HEK293 (cell line): ENCODE results near the gene FERMT2.

Source experiments
- CTCF ChIA-PET: fragments of 350-600 bp; formaldehyde crosslinking; extraction: SDS; loops from one replicate; lab custom pipeline; 2021; ENCODE audit warnings: antibody characterized with exemption; lab: Yijun Ruan, JAX
- POLR2A ChIA-PET: fragments of 300-600 bp; formaldehyde crosslinking; extraction: SDS; loops from one replicate; lab custom pipeline; 2020; ENCODE audit warnings: antibody characterized with exemption, inconsistent platforms; lab: Yijun Ruan, JAX
- H3K27ac ChIP-seq: fragments of 200-500 bp; sonication (Bioruptor generic); 2 replicates; pipeline ENCODE4 v1.5.1; 2014; ENCODE audit warnings: low read depth, low read length, control low read depth, inconsistent platforms; ENCODE audit errors: extremely low read depth
- H3K36me3 ChIP-seq, 2 experiments: fragments of 200-500 bp in 1 of 2; sonication (Bioruptor generic) in 1 of 2; 1 replicate in 1 of 2; 2 replicates in 1 of 2; pipeline ENCODE4 v1.5.1; 2014 to 2017; ENCODE audit warnings: inconsistent platforms in 2 of 2, low read length in 2 of 2; ENCODE audit not compliant: control insufficient read depth in 2 of 2, insufficient read depth in 1 of 2
- H3K4me1 ChIP-seq: fragments of 200-500 bp; sonication (Bioruptor generic); 2 replicates; pipeline ENCODE4 v1.5.1; 2014; ENCODE audit warnings: mild to moderate bottlenecking, low read length, inconsistent platforms; ENCODE audit not compliant: control insufficient read depth, insufficient read depth
- H3K4me3 ChIP-seq: 2 replicates; pipeline ENCODE4 v1.5.1; 2011; ENCODE audit warnings: low read depth, mild to moderate bottlenecking, control low read depth, low read length, moderate library complexity
- H3K9me3 ChIP-seq: fragments of 200-500 bp; sonication (Bioruptor generic); 2 replicates; pipeline ENCODE4 v1.5.1; 2014; ENCODE audit warnings: low read depth, low read length, inconsistent platforms; ENCODE audit not compliant: control insufficient read depth, insufficient read depth
- KLF8 ChIP-seq: fragments of 450-650 bp; formaldehyde crosslinking; IDR thresholded peaks from 2 replicates; pipeline ENCODE4 v1.5.1; 2016; ENCODE audit warnings: missing biosample characterization, missing genetic modification characterization
- SP2 ChIP-seq: fragments of 450-650 bp; formaldehyde crosslinking; IDR thresholded peaks from 2 replicates; pipeline ENCODE4 v1.5.1; 2016; ENCODE audit warnings: missing biosample characterization, missing genetic modification characterization
- ZBTB17 ChIP-seq: fragments of 450-650 bp; formaldehyde crosslinking; IDR thresholded peaks from 2 replicates; pipeline ENCODE4 v1.5.1; 2016; ENCODE audit warnings: missing biosample characterization, missing genetic modification characterization
- ZFP3 ChIP-seq: fragments of 450-650 bp; formaldehyde crosslinking; IDR thresholded peaks from 2 replicates; pipeline ENCODE4 v1.5.1; 2016; ENCODE audit warnings: low read depth, missing biosample characterization, missing genetic modification characterization
- ZNF10 ChIP-seq: fragments of 450-650 bp; formaldehyde crosslinking; IDR thresholded peaks from 2 replicates; pipeline ENCODE4 v1.5.1; 2017; ENCODE audit warnings: missing biosample characterization, missing genetic modification characterization
- ZNF16 ChIP-seq: fragments of 450-650 bp; formaldehyde crosslinking; IDR thresholded peaks from 2 replicates; pipeline ENCODE4 v1.5.1; 2016; ENCODE audit warnings: low read depth, missing biosample characterization, missing genetic modification characterization
- ZNF221 ChIP-seq: fragments of 450-650 bp; formaldehyde crosslinking; IDR thresholded peaks from 2 replicates; pipeline ENCODE4 v1.5.1; 2017; ENCODE audit warnings: missing biosample characterization, missing genetic modification characterization, borderline replicate concordance
- ZNF239 ChIP-seq: fragments of 450-650 bp; formaldehyde crosslinking; IDR thresholded peaks from 2 replicates; pipeline ENCODE4 v1.5.1; 2016; ENCODE audit warnings: missing biosample characterization, missing genetic modification characterization
- ZNF354C ChIP-seq: fragments of 450-650 bp; formaldehyde crosslinking; IDR thresholded peaks from 2 replicates; pipeline ENCODE4 v1.5.1; 2016; ENCODE audit warnings: missing biosample characterization, missing genetic modification characterization, low read depth, borderline replicate concordance
- ZNF37A ChIP-seq: fragments of 450-650 bp; IDR thresholded peaks from 2 replicates; pipeline ENCODE4 v1.5.1; 2018; ENCODE audit warnings: missing biosample characterization, missing genetic modification characterization
- ZNF510 ChIP-seq: fragments of 450-650 bp; formaldehyde crosslinking; IDR thresholded peaks from 2 replicates; pipeline ENCODE4 v1.5.1; 2018; ENCODE audit warnings: mild to moderate bottlenecking, missing genetic modification characterization, missing biosample characterization; ENCODE audit not compliant: insufficient replicate concordance
- ZNF549 ChIP-seq: fragments of 450-650 bp; IDR thresholded peaks from 2 replicates; pipeline ENCODE4 v1.5.1; 2018; ENCODE audit warnings: missing biosample characterization, missing genetic modification characterization, mild to moderate bottlenecking, inconsistent platforms, moderate library complexity
- ZNF660 ChIP-seq: fragments of 450-650 bp; IDR thresholded peaks from 2 replicates; pipeline ENCODE4 v1.5.1; 2018; ENCODE audit warnings: missing biosample characterization, mild to moderate bottlenecking, missing genetic modification characterization
- ZNF664 ChIP-seq: fragments of 450-650 bp; formaldehyde crosslinking; IDR thresholded peaks from 2 replicates; pipeline ENCODE4 v1.5.1; 2016; ENCODE audit warnings: missing biosample characterization, missing genetic modification characterization
- ZNF707 ChIP-seq: fragments of 450-650 bp; formaldehyde crosslinking; IDR thresholded peaks from 2 replicates; pipeline ENCODE4 v1.5.1; 2016; ENCODE audit warnings: missing biosample characterization, missing genetic modification characterization
- ZSCAN23 ChIP-seq: fragments of 450-650 bp; formaldehyde crosslinking; IDR thresholded peaks from 2 replicates; pipeline ENCODE4 v1.5.1; 2016; ENCODE audit warnings: missing biosample characterization, missing genetic modification characterization
- TF ChIP-seq, protein P1 (sequence below): fragments of 450-650 bp; IDR thresholded peaks from 2 replicates; pipeline ENCODE4 v1.5.1; 2018; ENCODE audit warnings: missing biosample characterization, missing genetic modification characterization
- TF ChIP-seq, protein P2 (sequence below): fragments of 450-650 bp; formaldehyde crosslinking; IDR thresholded peaks from 2 replicates; pipeline ENCODE4 v1.5.1; 2016; ENCODE audit warnings: missing biosample characterization, missing genetic modification characterization, borderline replicate concordance
- TF ChIP-seq, protein P3 (sequence below): fragments of 450-650 bp; formaldehyde crosslinking; IDR thresholded peaks from 2 replicates; pipeline ENCODE4 v1.5.1; 2016; ENCODE audit warnings: missing biosample characterization, missing genetic modification characterization, borderline replicate concordance
- TF ChIP-seq, protein P4 (sequence below): fragments of 450-650 bp; formaldehyde crosslinking; conservative IDR thresholded peaks from 2 replicates; pipeline ENCODE4 v1.5.1; 2016; ENCODE audit warnings: low read depth, missing biosample characterization, missing genetic modification characterization

The FERMT2 gene

DNA sequence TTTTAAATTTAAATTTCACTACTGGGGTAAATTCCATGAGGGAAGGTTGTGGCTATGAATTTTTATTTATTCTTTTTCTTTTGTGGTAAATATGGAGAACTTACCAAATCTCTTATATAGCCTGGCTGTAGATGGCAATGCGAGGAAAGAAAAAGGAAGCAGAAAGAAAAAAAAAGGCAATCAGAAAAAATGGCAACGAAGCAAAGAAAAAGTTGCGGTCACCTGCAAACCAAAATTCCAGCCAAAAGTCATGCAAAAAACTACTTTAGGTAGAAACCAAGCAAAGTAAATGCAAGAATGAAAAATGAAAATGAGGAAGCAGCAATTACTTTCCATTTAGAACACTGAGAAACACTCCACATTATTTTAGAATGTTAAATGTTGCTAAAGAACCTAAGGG, 89.9 kb downstream of the FERMT2 start:
- Histone ChIP-seq H3K9me3 (no peaks in the 10 kb centered on the region), H3K27ac (no peak overlapping the region), H3K4me1 (no peaks in the 10 kb centered on the region), H3K4me3 (no peak overlapping the region), H3K36me3 (peaks cover 37 to 53% of the 10 kb centered on the region in 2 experiments)
- TF ChIP-seq ZNF16 (tag by site-specific recombination) (no peak), ZSCAN23 (tag by site-specific recombination) (no peak), SP2 (tag by site-specific recombination) (no peak), ZNF510 (no peak), ZBTB17 (tag by site-specific recombination) (no peak), ZFP3 (tag by site-specific recombination) (no peak), ZNF354C (tag by site-specific recombination) (no peak), ZNF239 (no peak), KLF8 (tag by site-specific recombination) (no peak), ZNF37A (no peak), ZNF10 (tag by site-specific recombination) (no peak)
- TF ChIP-seq, protein P1, sequence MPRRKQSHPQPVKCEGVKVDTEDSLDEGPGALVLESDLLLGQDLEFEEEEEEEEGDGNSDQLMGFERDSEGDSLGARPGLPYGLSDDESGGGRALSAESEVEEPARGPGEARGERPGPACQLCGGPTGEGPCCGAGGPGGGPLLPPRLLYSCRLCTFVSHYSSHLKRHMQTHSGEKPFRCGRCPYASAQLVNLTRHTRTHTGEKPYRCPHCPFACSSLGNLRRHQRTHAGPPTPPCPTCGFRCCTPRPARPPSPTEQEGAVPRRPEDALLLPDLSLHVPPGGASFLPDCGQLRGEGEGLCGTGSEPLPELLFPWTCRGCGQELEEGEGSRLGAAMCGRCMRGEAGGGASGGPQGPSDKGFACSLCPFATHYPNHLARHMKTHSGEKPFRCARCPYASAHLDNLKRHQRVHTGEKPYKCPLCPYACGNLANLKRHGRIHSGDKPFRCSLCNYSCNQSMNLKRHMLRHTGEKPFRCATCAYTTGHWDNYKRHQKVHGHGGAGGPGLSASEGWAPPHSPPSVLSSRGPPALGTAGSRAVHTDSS: no peak
- TF ChIP-seq, protein P2, sequence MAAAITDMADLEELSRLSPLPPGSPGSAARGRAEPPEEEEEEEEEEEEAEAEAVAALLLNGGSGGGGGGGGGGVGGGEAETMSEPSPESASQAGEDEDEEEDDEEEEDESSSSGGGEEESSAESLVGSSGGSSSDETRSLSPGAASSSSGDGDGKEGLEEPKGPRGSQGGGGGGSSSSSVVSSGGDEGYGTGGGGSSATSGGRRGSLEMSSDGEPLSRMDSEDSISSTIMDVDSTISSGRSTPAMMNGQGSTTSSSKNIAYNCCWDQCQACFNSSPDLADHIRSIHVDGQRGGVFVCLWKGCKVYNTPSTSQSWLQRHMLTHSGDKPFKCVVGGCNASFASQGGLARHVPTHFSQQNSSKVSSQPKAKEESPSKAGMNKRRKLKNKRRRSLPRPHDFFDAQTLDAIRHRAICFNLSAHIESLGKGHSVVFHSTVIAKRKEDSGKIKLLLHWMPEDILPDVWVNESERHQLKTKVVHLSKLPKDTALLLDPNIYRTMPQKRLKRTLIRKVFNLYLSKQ (tag by site-specific recombination): no peak
- TF ChIP-seq, protein P3, sequence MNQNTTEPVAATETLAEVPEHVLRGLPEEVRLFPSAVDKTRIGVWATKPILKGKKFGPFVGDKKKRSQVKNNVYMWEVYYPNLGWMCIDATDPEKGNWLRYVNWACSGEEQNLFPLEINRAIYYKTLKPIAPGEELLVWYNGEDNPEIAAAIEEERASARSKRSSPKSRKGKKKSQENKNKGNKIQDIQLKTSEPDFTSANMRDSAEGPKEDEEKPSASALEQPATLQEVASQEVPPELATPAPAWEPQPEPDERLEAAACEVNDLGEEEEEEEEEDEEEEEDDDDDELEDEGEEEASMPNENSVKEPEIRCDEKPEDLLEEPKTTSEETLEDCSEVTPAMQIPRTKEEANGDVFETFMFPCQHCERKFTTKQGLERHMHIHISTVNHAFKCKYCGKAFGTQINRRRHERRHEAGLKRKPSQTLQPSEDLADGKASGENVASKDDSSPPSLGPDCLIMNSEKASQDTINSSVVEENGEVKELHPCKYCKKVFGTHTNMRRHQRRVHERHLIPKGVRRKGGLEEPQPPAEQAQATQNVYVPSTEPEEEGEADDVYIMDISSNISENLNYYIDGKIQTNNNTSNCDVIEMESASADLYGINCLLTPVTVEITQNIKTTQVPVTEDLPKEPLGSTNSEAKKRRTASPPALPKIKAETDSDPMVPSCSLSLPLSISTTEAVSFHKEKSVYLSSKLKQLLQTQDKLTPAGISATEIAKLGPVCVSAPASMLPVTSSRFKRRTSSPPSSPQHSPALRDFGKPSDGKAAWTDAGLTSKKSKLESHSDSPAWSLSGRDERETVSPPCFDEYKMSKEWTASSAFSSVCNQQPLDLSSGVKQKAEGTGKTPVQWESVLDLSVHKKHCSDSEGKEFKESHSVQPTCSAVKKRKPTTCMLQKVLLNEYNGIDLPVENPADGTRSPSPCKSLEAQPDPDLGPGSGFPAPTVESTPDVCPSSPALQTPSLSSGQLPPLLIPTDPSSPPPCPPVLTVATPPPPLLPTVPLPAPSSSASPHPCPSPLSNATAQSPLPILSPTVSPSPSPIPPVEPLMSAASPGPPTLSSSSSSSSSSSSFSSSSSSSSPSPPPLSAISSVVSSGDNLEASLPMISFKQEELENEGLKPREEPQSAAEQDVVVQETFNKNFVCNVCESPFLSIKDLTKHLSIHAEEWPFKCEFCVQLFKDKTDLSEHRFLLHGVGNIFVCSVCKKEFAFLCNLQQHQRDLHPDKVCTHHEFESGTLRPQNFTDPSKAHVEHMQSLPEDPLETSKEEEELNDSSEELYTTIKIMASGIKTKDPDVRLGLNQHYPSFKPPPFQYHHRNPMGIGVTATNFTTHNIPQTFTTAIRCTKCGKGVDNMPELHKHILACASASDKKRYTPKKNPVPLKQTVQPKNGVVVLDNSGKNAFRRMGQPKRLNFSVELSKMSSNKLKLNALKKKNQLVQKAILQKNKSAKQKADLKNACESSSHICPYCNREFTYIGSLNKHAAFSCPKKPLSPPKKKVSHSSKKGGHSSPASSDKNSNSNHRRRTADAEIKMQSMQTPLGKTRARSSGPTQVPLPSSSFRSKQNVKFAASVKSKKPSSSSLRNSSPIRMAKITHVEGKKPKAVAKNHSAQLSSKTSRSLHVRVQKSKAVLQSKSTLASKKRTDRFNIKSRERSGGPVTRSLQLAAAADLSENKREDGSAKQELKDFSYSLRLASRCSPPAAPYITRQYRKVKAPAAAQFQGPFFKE (tag by site-specific recombination): no peak
- POLR2A ChIA-PET: no interaction called here
- CTCF ChIA-PET: no interaction called here

DNA sequence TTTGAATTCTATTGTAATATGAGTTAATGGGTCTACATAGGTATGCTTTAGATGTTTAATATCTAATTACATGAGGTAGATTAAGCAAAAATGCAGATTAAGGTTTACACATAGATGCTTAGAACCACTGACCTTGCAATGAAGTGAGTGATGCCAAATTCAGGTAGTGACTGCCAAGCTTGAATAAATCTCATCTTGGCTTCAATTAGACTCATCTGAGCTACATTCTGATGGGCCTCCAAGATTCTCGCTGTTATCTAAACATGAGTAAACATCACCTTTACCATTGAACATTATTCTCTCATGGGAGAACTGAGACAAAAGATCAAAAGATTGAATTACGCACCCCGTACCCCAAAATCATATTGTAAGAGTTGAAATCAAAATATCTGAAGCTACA, 90.6 kb downstream of the FERMT2 start:
- no peaks in the 10 kb centered on the region for H3K4me1 ChIP-seq
- H3K36me3 ChIP-seq: peaks cover 37 to 50% of the 10 kb centered on the region in 2 experiments
- TF ChIP-seq ZNF549 (tag by site-specific recombination): no peak
- TF ChIP-seq, protein P4, sequence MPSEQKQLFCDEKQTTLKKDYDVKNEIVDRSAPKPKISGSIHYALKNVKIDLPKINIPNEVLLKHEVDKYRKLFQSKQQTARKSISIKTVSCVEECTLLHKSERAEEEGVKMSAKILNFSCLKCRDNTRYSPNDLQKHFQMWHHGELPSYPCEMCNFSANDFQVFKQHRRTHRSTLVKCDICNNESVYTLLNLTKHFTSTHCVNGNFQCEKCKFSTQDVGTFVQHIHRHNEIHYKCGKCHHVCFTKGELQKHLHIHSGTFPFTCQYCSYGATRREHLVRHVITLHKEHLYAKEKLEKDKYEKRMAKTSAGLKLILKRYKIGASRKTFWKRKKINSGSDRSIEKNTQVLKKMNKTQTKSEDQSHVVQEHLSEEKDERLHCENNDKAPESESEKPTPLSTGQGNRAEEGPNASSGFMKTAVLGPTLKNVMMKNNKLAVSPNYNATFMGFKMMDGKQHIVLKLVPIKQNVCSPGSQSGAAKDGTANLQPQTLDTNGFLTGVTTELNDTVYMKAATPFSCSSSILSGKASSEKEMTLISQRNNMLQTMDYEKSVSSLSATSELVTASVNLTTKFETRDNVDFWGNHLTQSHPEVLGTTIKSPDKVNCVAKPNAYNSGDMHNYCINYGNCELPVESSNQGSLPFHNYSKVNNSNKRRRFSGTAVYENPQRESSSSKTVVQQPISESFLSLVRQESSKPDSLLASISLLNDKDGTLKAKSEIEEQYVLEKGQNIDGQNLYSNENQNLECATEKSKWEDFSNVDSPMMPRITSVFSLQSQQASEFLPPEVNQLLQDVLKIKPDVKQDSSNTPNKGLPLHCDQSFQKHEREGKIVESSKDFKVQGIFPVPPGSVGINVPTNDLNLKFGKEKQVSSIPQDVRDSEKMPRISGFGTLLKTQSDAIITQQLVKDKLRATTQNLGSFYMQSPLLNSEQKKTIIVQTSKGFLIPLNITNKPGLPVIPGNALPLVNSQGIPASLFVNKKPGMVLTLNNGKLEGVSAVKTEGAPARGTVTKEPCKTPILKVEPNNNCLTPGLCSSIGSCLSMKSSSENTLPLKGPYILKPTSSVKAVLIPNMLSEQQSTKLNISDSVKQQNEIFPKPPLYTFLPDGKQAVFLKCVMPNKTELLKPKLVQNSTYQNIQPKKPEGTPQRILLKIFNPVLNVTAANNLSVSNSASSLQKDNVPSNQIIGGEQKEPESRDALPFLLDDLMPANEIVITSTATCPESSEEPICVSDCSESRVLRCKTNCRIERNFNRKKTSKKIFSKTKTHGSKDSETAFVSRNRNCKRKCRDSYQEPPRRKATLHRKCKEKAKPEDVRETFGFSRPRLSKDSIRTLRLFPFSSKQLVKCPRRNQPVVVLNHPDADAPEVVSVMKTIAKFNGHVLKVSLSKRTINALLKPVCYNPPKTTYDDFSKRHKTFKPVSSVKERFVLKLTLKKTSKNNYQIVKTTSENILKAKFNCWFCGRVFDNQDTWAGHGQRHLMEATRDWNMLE (tag by site-specific recombination): no peak
- TF ChIP-seq ZNF664 (tag by site-specific recombination): no peak
- no peak for TF ChIP-seq ZNF707 (tag by site-specific recombination)
- no peak for TF ChIP-seq ZNF37A
- no peak for TF ChIP-seq ZNF221 (tag by site-specific recombination)
- TF ChIP-seq ZNF660 (tag by site-specific recombination): no peak
- H3K4me3 ChIP-seq: no peak overlapping the region
- ChIA-PET POLR2A (interaction anchor here (0.5 kb wide), 1 partner anchor 425 kb away, joined by 3 read pairs; no protein-coding TSS in a partner anchor), CTCF (no interaction called here)
- H3K9me3 ChIP-seq: no peaks in the 10 kb centered on the region
- H3K27ac ChIP-seq: no peak overlapping the region
